Stomach (tissue), 9 donors: ENCODE data around the gene LRRC56. TPM values are rescaled to one million over a fixed set of nuclear protein-coding genes. Genes with fewer than 3 reads are reported as not detected.

ENCODE experiments used
- DNase-seq, 2 donors: peaks; one replicate each; pipeline versions ENCODE4 v3.0.0 to v3.0.0-alpha.2; 2013 to 2019
- H3K27ac ChIP-seq, 5 donors: fragments of 200-600 bp in 4 of 5; sonication (generic) in 4 of 5; one replicate each; pipeline ENCODE4 v1.5.1; 2013 to 2019; ENCODE audit warnings: mild to moderate bottlenecking in 1 of 5, moderate library complexity in 1 of 5
- H3K27me3 ChIP-seq, 3 donors: fragments of 200-600 bp; sonication (generic); one replicate each; pipeline ENCODE4 v1.5.1; 2017 to 2019; ENCODE audit warnings: mixed run types in 1 of 3
- H3K36me3 ChIP-seq, 4 donors: fragments of 200-600 bp; sonication (generic); 1 replicate in 3 of 4; 2 replicates in 1 of 4; pipeline ENCODE4 v1.5.1; 2016 to 2019
- H3K4me1 ChIP-seq, 4 donors: fragments of 200-600 bp; sonication (generic); one replicate each; pipeline ENCODE4 v1.5.1; 2016 to 2019
- H3K4me3 ChIP-seq, 4 donors: fragments of 200-600 bp; sonication (generic) in 3 of 4; one replicate each; pipeline ENCODE4 v1.5.1; 2016 to 2019; ENCODE audit warnings: mild to moderate bottlenecking in 1 of 4
- H3K9me3 ChIP-seq, 4 donors: fragments of 200-600 bp; sonication (generic); one replicate each; pipeline ENCODE4 v1.5.1; 2016 to 2019
- EP300 ChIP-seq: sonication (generic); formaldehyde crosslinking; IDR thresholded peaks from one replicate; pipeline ENCODE4 v1.6.1; 2017; ENCODE audit warnings: antibody characterized with exemption
- POLR2A ChIP-seq, 4 donors: fragments of 450-650 bp; IDR thresholded peaks; one replicate each; pipeline ENCODE4 v1.6.1; 2016; ENCODE audit warnings: antibody characterized with exemption in 4 of 4, control low read depth in 2 of 4, mild to moderate bottlenecking in 1 of 4, moderate library complexity in 1 of 4
- POLR2AphosphoS5 ChIP-seq, 3 donors: sonication (generic); formaldehyde crosslinking; IDR thresholded peaks; one replicate each; pipeline ENCODE4 v1.6.1; 2016; ENCODE audit warnings: antibody characterized with exemption in 3 of 3
- WGBS, 5 donors: extraction: QIAGEN DNeasy Blood & Tissue Kit in 3 of 5; methylation state at CpG; one replicate each; pipeline versions ENCODE4 v1.1.5 to v1.1.7; 2013 to 2018; 5-methylcytosine and 5-hydroxymethylcytosine counted together
- intact Hi-C: fragments of 100-400 bp; cut with DNase I; formaldehyde crosslinking; loops from one replicate; pipeline ENCODE4 v1.15.1; 2023; ENCODE audit warnings: low total_unique reads
- polyA plus RNA-seq, 3 donors: library from polyadenylated mRNA; stranded (reverse); fragments of 200-250 nt; gene quantifications; one replicate each; pipeline ENCODE4 v1.2.3, GENCODE V29; 2013
- total RNA-seq, 5 donors: library from RNA; depleted of rRNA; stranded (reverse); fragments of >200 nt; gene quantifications; one replicate each; pipeline versions ENCODE4 v1.1.0 to v1.2.3, GENCODE V29; 2014 to 2016
- TF ChIP-seq, protein P1 (sequence below), 7 experiments: fragments of 450-650 bp in 4 of 7; fragments of 200-600 bp in 3 of 7; sonication (generic) in 3 of 7; IDR thresholded peaks; one replicate each; pipeline ENCODE4 v1.5.1; 2016 to 2019; ENCODE audit warnings: antibody characterized with exemption in 7 of 7, control low read depth in 2 of 7, mild to moderate bottlenecking in 1 of 7
- donor health status: healthy with polysubstance abuse.
- donor health status: Bipolar disorder and iron deficiency.
- donor health status: healthy.

Gene LRRC56
- total and polyA plus RNA-seq, 8 donors, result 0.18 to 8.1 (median 2.9) TPM; not detected in 1

DNA sequence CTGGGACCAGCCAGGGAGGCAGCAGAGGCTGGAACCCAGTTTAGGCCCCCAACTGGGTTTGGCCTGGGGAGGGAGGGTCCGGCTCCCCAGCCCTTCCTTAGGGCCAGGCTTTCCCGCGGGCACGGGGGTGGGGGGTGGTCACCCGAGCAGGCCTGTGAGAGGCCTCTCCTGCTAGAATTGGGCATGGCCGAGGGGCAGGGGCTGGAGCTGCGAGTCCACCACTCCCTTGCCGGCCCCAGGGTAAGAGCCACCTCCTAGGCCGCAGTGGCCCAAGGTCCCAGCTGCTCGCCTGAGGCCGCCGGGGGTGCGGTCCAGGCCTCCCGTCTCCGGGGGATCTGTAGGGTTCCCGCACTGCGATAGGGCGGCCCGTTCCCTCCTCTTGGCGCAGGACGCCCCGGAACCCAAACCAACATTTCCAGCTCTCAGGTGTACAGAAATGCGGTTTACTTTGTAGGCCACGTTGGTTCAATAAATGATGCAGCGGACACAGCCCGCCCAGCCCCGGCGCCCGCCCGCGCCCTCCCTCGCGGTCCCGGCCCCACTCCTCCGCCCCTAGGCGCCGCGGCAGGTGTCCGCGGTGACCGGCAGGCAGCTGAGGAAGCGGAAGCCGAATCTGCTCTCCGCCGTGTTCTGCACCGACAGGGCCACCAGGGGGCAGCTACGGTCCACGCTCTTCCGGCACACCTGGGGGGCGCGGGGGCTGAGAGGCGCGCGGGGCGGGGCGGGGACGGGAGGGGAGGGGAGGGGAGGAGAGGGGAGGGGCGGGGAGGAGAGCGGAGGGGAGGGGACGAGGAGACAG is 17.3 kb downstream of the LRRC56 start:
- intact Hi-C loops, result no loop called here
- H3K27me3 ChIP-seq, result peaks cover 0 to 91% (median 45%) of the 10 kb centered on the region in 3 donors
- peak; percentile 78 to 91 for DNase-seq
- H3K27ac ChIP-seq, result no peak overlapping the region
- H3K4me1 ChIP-seq, result peaks cover 23 to 32% (median 28%) of the 10 kb centered on the region in 4 donors
- 7 to 11% (median 9%) methylated on average over 21 to 52 of the region's 60 CpGs for WGBS, 5 donors
- H3K9me3 ChIP-seq, result no peaks in the 10 kb centered on the region
- TF ChIP-seq, protein P1, sequence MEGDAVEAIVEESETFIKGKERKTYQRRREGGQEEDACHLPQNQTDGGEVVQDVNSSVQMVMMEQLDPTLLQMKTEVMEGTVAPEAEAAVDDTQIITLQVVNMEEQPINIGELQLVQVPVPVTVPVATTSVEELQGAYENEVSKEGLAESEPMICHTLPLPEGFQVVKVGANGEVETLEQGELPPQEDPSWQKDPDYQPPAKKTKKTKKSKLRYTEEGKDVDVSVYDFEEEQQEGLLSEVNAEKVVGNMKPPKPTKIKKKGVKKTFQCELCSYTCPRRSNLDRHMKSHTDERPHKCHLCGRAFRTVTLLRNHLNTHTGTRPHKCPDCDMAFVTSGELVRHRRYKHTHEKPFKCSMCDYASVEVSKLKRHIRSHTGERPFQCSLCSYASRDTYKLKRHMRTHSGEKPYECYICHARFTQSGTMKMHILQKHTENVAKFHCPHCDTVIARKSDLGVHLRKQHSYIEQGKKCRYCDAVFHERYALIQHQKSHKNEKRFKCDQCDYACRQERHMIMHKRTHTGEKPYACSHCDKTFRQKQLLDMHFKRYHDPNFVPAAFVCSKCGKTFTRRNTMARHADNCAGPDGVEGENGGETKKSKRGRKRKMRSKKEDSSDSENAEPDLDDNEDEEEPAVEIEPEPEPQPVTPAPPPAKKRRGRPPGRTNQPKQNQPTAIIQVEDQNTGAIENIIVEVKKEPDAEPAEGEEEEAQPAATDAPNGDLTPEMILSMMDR (IDR thresholded peaks at IDR 0.05), result peak in 5 of 7 experiments; percentile 16 to 81 (median 56)
- TF ChIP-seq POLR2A (IDR thresholded peaks at IDR 0.05) (no peak), POLR2AphosphoS5 (IDR thresholded peaks at IDR 0.05) (peak in 1 of 3 donors; percentile 75), EP300 (no peak)
- peak overlapping the region; percentile 32 to 51 (median 40) for H3K4me3 ChIP-seq
- H3K36me3 ChIP-seq, result peaks cover 0 to 5% (median 0%) of the 10 kb centered on the region in 4 donors

DNA sequence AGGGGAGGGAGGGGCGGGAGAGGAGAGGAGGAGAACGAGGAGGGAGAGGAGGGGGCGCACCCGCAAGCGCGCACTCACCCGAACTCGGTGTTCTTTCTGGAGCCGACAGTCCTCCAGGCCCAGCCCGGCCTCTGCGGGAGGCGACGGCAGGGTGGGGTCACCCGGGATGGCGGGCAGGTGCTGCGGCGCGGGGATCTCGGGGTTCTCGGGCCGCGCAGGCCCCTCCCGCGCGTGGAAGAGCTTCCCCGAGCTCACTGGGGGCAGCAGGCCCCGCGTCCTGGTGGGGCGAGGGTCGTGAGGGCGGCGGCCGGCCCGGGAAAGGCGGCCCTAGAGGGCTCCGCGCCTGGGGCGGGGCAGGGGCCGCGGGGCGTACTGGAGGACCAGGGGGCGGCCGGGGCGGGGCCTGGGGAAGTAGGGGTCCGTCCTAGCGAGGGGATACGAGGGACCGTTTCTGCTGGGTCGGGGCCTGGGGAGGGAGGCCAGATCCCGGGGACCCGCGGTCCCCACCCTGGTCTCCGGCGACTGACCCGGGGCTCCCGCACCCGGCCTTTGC is 18.0 kb downstream of the LRRC56 start:
- Histone ChIP-seq H3K4me1 (peaks cover 28 to 39% (median 35%) of the 10 kb centered on the region in 4 donors), H3K36me3 (peaks cover 0 to 2% (median 0%) of the 10 kb centered on the region in 4 donors), H3K4me3 (peak overlapping the region; percentile 32 to 51 (median 40)), H3K27ac (peak overlapping the region in 1 of 5 donors; percentile 10), H3K9me3 (no peaks in the 10 kb centered on the region), H3K27me3 (peaks cover 0 to 92% (median 45%) of the 10 kb centered on the region in 3 donors)
- intact Hi-C loops, result no loop called here
- WGBS, 5 donors, result 1 to 4% (median 1%) methylated on average over 24 to 53 of the region's 57 CpGs
- TF ChIP-seq POLR2A (IDR thresholded peaks at IDR 0.05), result no peak
- TF ChIP-seq, protein P1 (IDR thresholded peaks at IDR 0.05), result peak in 1 of 7 experiments; percentile 24
- DNase-seq, result no peak

DNA sequence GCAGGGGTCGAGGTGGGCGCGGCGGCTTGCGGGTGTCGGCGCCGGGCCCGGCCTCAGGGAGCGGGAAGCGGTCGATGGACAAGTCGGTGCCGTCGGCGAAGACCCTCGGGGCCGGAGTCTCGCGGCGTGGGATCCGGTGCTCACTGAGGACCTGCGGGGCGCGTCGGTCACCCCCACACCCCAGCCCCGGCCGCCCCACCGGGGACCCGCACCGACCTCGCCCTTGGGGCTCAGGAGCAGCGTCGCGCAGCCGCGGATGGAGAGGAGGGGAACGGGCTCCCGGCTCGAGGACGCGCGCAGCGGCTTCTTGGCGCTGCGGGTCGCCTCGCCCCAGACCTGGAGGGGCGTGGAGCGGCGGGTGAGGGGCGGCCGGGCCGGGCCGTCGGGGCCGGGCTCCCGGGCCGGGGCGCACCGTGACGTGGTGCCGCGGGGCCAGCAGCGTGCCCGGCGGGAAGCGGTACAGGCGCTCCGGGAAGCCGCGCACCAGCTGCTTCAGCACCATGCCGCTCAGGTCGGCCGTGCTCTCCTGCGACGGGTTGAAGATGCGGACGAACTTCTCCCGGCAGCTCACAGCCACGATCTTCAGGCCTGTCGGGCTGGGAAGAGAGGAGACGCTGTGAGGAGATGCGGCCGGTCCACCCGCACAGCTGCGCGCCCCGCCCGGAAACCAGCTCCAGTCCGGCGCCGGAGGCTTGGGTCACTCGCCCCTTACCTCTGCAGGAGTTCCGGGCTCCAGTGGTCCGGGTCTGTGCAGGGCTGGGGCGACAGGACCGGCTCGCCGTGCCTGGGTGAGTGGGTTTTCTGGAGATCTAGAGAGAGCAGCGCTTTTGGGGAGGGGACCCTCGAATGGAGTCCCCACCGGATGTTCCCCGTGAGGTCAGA is 18.7 kb downstream of the LRRC56 start:
- DNase-seq, result peak; percentile 48 to 58
- H3K36me3 ChIP-seq, result no peaks in the 10 kb centered on the region
- no peaks in the 10 kb centered on the region for H3K9me3 ChIP-seq
- 5 to 50% (median 10%) methylated on average over 10 to 103 of the region's 104 CpGs for WGBS, 5 donors
- H3K27ac ChIP-seq, result peak overlapping the region in 1 of 5 donors; percentile 10
- TF ChIP-seq, protein P1 (IDR thresholded peaks at IDR 0.05), result no peak
- TF ChIP-seq EP300 (no peak), POLR2AphosphoS5 (IDR thresholded peaks at IDR 0.05) (no peak), POLR2A (IDR thresholded peaks at IDR 0.05) (no peak)
- H3K4me3 ChIP-seq, result peak overlapping the region; percentile 32 to 51 (median 40)
- H3K4me1 ChIP-seq, result peaks cover 30 to 43% (median 37%) of the 10 kb centered on the region in 4 donors
- intact Hi-C loops, result no loop called here
- peaks cover 0 to 87% (median 45%) of the 10 kb centered on the region in 3 donors for H3K27me3 ChIP-seq
